Neural progenitor cell (in vitro differentiated cells): ENCODE data around the gene LRRC75B.

Experiments
- EZH2 ChIP-seq: fragments of 200-600 bp; sonication (generic); IDR thresholded peaks from 2 replicates; pipeline ENCODE4 v1.6.1; 2017; ENCODE audit warnings: antibody characterized with exemption, mild to moderate bottlenecking, moderate library complexity
- EZH2phosphoT487 ChIP-seq: fragments of 200-600 bp; sonication (generic); IDR thresholded peaks from 2 replicates; pipeline ENCODE4 v1.6.1; 2017; ENCODE audit warnings: antibody characterized with exemption
- TF ChIP-seq, protein P1 (sequence below): fragments of 200-600 bp; sonication (generic); IDR thresholded peaks from 2 replicates; pipeline ENCODE4 v1.5.1; 2017; ENCODE audit warnings: antibody characterized with exemption, mild to moderate bottlenecking

DNA sequence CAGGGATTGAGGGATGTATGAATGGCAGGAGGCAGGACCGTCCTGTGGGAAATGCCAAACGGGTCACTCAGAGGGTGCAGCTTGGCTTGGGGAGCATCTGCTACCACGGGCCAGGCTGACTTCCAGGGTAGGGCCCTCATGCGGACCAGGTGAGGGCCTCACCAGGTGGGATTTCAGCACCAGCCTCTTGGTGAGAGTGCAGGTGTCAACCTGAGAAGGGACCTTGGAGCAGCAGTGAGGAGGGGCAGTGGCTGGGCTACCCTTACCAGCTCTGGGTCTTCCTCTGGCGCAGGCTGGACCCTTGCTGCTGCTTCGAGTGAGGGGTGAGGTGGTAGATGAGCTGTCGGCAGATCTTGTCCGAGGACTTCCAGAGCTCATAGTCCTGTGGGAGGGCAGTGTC lies 4.9 kb downstream of the LRRC75B start:
- TF ChIP-seq, protein P1, sequence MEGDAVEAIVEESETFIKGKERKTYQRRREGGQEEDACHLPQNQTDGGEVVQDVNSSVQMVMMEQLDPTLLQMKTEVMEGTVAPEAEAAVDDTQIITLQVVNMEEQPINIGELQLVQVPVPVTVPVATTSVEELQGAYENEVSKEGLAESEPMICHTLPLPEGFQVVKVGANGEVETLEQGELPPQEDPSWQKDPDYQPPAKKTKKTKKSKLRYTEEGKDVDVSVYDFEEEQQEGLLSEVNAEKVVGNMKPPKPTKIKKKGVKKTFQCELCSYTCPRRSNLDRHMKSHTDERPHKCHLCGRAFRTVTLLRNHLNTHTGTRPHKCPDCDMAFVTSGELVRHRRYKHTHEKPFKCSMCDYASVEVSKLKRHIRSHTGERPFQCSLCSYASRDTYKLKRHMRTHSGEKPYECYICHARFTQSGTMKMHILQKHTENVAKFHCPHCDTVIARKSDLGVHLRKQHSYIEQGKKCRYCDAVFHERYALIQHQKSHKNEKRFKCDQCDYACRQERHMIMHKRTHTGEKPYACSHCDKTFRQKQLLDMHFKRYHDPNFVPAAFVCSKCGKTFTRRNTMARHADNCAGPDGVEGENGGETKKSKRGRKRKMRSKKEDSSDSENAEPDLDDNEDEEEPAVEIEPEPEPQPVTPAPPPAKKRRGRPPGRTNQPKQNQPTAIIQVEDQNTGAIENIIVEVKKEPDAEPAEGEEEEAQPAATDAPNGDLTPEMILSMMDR = no peak
- TF ChIP-seq EZH2 (no peak), EZH2phosphoT487 (no peak)
